Heart right ventricle (tissue), 16 donors: Measurements from ENCODE around the gene MYO15A. TPM values are rescaled to one million over a fixed set of nuclear protein-coding genes. Genes with fewer than 3 reads are reported as not detected.

Source experiments
- ATAC-seq, 8 donors: fragments of 200-7000 bp; cut with Tn5 transposase; one replicate each; pipeline ENCODE4 v1.9.1; 2020; ENCODE audit warnings: mild to moderate bottlenecking in 8 of 8, moderate library complexity in 8 of 8, moderate number of reproducible peaks in 1 of 8
- DNase-seq, 2 donors: peaks; one replicate each; pipeline ENCODE4 v3.0.0-alpha.2; 2020
- H3K27ac ChIP-seq, 10 donors: fragments of 200-600 bp; sonication (generic) in 2 of 10; one replicate each; pipeline versions ENCODE4 v1.5.0 to v1.8.0; 2020 to 2022; ENCODE audit warnings: mild to moderate bottlenecking in 3 of 10
- H3K27me3 ChIP-seq, 7 donors: fragments of 200-600 bp; one replicate each; pipeline ENCODE4 v1.8.0; 2021 to 2022; ENCODE audit warnings: mild to moderate bottlenecking in 2 of 7
- H3K36me3 ChIP-seq, 9 donors: fragments of 200-600 bp; sonication (generic) in 1 of 9; one replicate each; pipeline versions ENCODE4 v1.5.0 to v1.8.0; 2020 to 2022; ENCODE audit warnings: mild to moderate bottlenecking in 2 of 9
- H3K4me1 ChIP-seq, 9 donors: fragments of 200-600 bp; sonication (generic) in 1 of 9; one replicate each; pipeline versions ENCODE4 v1.5.0 to v1.8.0; 2020 to 2022; ENCODE audit warnings: mild to moderate bottlenecking in 4 of 9
- H3K4me3 ChIP-seq, 10 donors: fragments of 200-600 bp; sonication (generic) in 2 of 10; one replicate each; pipeline versions ENCODE4 v1.5.0 to v1.8.0; 2020 to 2022; ENCODE audit warnings: mild to moderate bottlenecking in 7 of 10, moderate library complexity in 2 of 10
- H3K9me3 ChIP-seq, 11 donors: fragments of 200-600 bp in 10 of 11; sonication (generic) in 2 of 11; one replicate each; pipeline versions ENCODE4 v1.5.0 to v1.8.0; 2013 to 2022; ENCODE audit warnings: mild to moderate bottlenecking in 2 of 11, control low read depth in 1 of 11, moderate library complexity in 1 of 11
- CTCF ChIP-seq, 9 donors: fragments of 200-600 bp; sonication (generic) in 2 of 9; IDR thresholded peaks; one replicate each; pipeline versions ENCODE4 v1.5.0 to v1.8.0; 2021 to 2022; ENCODE audit warnings: antibody characterized with exemption in 9 of 9, mild to moderate bottlenecking in 5 of 9, moderate library complexity in 1 of 9
- WGBS, 2 donors: extraction: QIAGEN DNeasy Blood & Tissue Kit; methylation state at CpG; one replicate each; pipeline ENCODE4 v1.1.7; 2013; ENCODE audit warnings: inconsistent platforms in 1 of 2; 5-methylcytosine and 5-hydroxymethylcytosine counted together
- intact Hi-C, 10 donors: fragments of 100-400 bp; cut with DNase I; formaldehyde crosslinking; loops; one replicate each; pipeline versions ENCODE4 v1.11.1 to v1.14.2; 2022
- polyA plus RNA-seq, 2 donors: library from polyadenylated mRNA; stranded (reverse); fragments of 200-250 nt; gene quantifications; one replicate each; pipeline ENCODE4 v1.2.3, GENCODE V29; 2013
- total RNA-seq, 10 donors: library from RNA; stranded (reverse); fragmentation: NEBNext Ultra II Directional in 3 of 10; extraction: Animal tissue kit (Norgen Biotek cat#: 25700) in 3 of 10; gene quantifications; one replicate each; pipeline versions ENCODE4 v1.2.1 to v1.2.4, GENCODE V29; 2021 to 2023
- donor health status: Arrhythmogenic right ventricular cardiomyopathy.
- donor health status: ischemic (EF 13 %, LVEDD 7.1; RV severe dilation, severe dysfunction).
- donor health status: healthy with polysubstance abuse.
- donor health status: DM: no; HTN: yes; CAD: no.
- donor health status: DM: no; HTN: no; CAD: no.
- donor health status: ischemic (EF 25% LVEDD 6.9; RV normal size, moderate dysfunction).
- donor health status: ischemic (EF 25% LVEDD 5.7; RV mildly dilated, moderate dysfunction).
- donor health status: healthy.
- donor health status: DM: yes; HTN: yes; CAD: no.
- donor health status: Ischemic cardiomyopathy.
- donor health status: ischemic (EF 35%, LVEDD 5.7; RV mildly dilated, moderate dysfunction).
- donor health status: nonischemic (EF 11% LVEDD 7.7; RV severe dilation, severe dysfunction).
- donor health status: DM: yes; HTN: yes; CAD: no.
- donor health status: PGD.
- donor health status: ischemic (EF 29% LVEDD 5.4; RV normal size, mild dysfunction).
- donor health status: nonischemic (EF 23%, LVEDD 6.1; RV moderate dilation, normal function).

Gene MYO15A
- total and polyA plus RNA-seq, 12 donors, result 0.11 to 1.2 (median 0.27) TPM; not detected in 3

- 76 to 81% methylated on average over 6 of the region's 6 CpGs for WGBS, 2 donors
Observed at GRCh38 chr17:18111330-18111971, 2.9 kb downstream of the MYO15A start.

GRCh38 chr17:18115517-18115916, 7.0 kb downstream of the MYO15A start:
- Histone ChIP-seq H3K4me3 (no peak overlapping the region), H3K36me3 (no peaks in the 10 kb centered on the region), H3K27me3 (peaks cover 0 to 5% (median 0%) of the 10 kb centered on the region in 7 donors), H3K27ac (no peak overlapping the region), H3K9me3 (peaks cover 0 to 18% (median 0%) of the 10 kb centered on the region in 11 donors), H3K4me1 (no peaks in the 10 kb centered on the region)
- ATAC-seq (no peak), DNase-seq (no peak)
- no peak for TF ChIP-seq CTCF (IDR thresholded peaks at IDR 0.05)
- 79% methylated on average over 7 of the region's 7 CpGs for WGBS, 2 donors
- intact Hi-C loops, result no loop called here

More at GRCh38 chr17:18111330-18111971, 2.9 kb downstream of the MYO15A start:
- intact Hi-C loops, result no loop called here
- H3K27me3 ChIP-seq, result no peaks in the 10 kb centered on the region
- H3K4me1 ChIP-seq, result no peaks in the 10 kb centered on the region
- TF ChIP-seq CTCF (IDR thresholded peaks at IDR 0.05), result no peak
- no peaks in the 10 kb centered on the region for H3K9me3 ChIP-seq
- H3K4me3 ChIP-seq, result no peak overlapping the region
- DNase-seq (no peak), ATAC-seq (peak in 1 of 8 donors; percentile 40)
- peaks cover 0 to 13% (median 0%) of the 10 kb centered on the region in 9 donors for H3K36me3 ChIP-seq
- H3K27ac ChIP-seq, result no peak overlapping the region

GRCh38 chr17:18116078-18116477, 7.5 kb downstream of the MYO15A start:
- Histone ChIP-seq H3K27ac (no peak overlapping the region), H3K36me3 (no peaks in the 10 kb centered on the region), H3K4me3 (no peak overlapping the region), H3K4me1 (no peaks in the 10 kb centered on the region), H3K9me3 (peaks cover 0 to 18% (median 0%) of the 10 kb centered on the region in 11 donors), H3K27me3 (peaks cover 0 to 5% (median 0%) of the 10 kb centered on the region in 7 donors)
- no peak for ATAC-seq
- intact Hi-C loops, result no loop called here
- no peak for TF ChIP-seq CTCF (IDR thresholded peaks at IDR 0.05)
- DNase-seq, result no peak
- WGBS, 2 donors, result 84 to 90% methylated on average over 5 of the region's 5 CpGs

GRCh38 chr17:18117533-18117932, 9.0 kb downstream of the MYO15A start:
- H3K27me3 ChIP-seq, result peaks cover 0 to 5% (median 0%) of the 10 kb centered on the region in 7 donors
- no peak overlapping the region for H3K27ac ChIP-seq
- no peaks in the 10 kb centered on the region for H3K36me3 ChIP-seq
- H3K9me3 ChIP-seq, result peaks cover 0 to 18% (median 0%) of the 10 kb centered on the region in 11 donors
- H3K4me1 ChIP-seq, result no peaks in the 10 kb centered on the region
- no peak overlapping the region for H3K4me3 ChIP-seq
- intact Hi-C loops, result no loop called here
- no peak for TF ChIP-seq CTCF (IDR thresholded peaks at IDR 0.05)
- WGBS, 2 donors, result 91 to 93% methylated on average over 1 of the region's 1 CpG
- DNase-seq (no peak), ATAC-seq (no peak)
